HepG2 (cell line): Measurements from ENCODE around the gene BAIAP2L1. TPM values are rescaled to one million over a fixed set of nuclear protein-coding genes. Genes with fewer than 3 reads are reported as not detected.

Source experiments
- ATAC-seq: fragments of 200-7000 bp; cut with Tn5 transposase; 3 replicates; pipeline ENCODE4 v1.9.1; 2020; ENCODE audit warnings: mild to moderate bottlenecking, moderate library complexity
- BruUV-seq: library from RNA; stranded (reverse); fragments of 400-500 nt; replicated peaks from 2 replicates; lab custom pipeline; 2021; lab: Mats Ljungman, UMichigan
- CTCF ChIA-PET: fragments of 300-600 bp; formaldehyde crosslinking; extraction: SDS; loops from one replicate; lab custom pipeline; 2021; ENCODE audit warnings: low total read pairs, inconsistent platforms, low intra/inter-chr PET ratio; lab: Yijun Ruan, JAX
- POLR2A ChIA-PET: fragments of 350-600 bp; sonication (Branson Sonifier 250); formaldehyde crosslinking; loops from one replicate; lab custom pipeline; 2020; ENCODE audit warnings: antibody characterized with exemption, inconsistent platforms; lab: Yijun Ruan, JAX
- DNase-seq: peaks from one replicate; pipeline ENCODE4 v3.0.0-alpha.2; 2015; ENCODE audit warnings: low spot score
- FAIRE-seq: peaks from 3 replicates; lab custom pipeline; 2011; peaks lifted over from hg19 to GRCh38; lab: Jason Lieb, UNC
- H2AFZ ChIP-seq: one replicate; pipeline ENCODE4 v1.6.1; 2011; ENCODE audit warnings: low read length, inconsistent platforms
- H3K27ac ChIP-seq: fragments of 300-600 bp; 3 replicates; pipeline ENCODE4 v1.8.0; 2011; ENCODE audit warnings: mixed run types, mild to moderate bottlenecking, mixed read lengths, low read length, inconsistent platforms; ENCODE audit not compliant: insufficient read depth; ENCODE audit errors: extremely low read length
- H3K27me3 ChIP-seq, 2 experiments: fragments of 200-600 bp in 1 of 2; 2 replicates in 1 of 2; 3 replicates in 1 of 2; pipeline versions ENCODE4 v1.6.0 to v1.8.0; 2011; ENCODE audit warnings: low read length in 2 of 2, mild to moderate bottlenecking in 2 of 2, moderate library complexity in 2 of 2, inconsistent platforms in 1 of 2; ENCODE audit not compliant: insufficient read depth in 2 of 2, control insufficient read depth in 1 of 2
- H3K36me3 ChIP-seq, 2 experiments: fragments of 200-600 bp in 1 of 2; replicated peaks in 1 of 2; 2 replicates in 1 of 2; 3 replicates in 1 of 2; pipeline versions ENCODE4 v1.5.1 to v1.8.0; 2011; ENCODE audit warnings: low read length in 2 of 2, inconsistent platforms in 1 of 2; ENCODE audit not compliant: insufficient read depth in 2 of 2, control insufficient read depth in 1 of 2
- H3K4me1 ChIP-seq: 2 replicates; pipeline ENCODE4 v1.5.1; 2012; ENCODE audit warnings: low read length, inconsistent platforms; ENCODE audit not compliant: insufficient read depth
- H3K4me2 ChIP-seq: 2 replicates; pipeline ENCODE4 v1.6.0; 2011; ENCODE audit warnings: low read depth, low read length, inconsistent platforms
- H3K4me3 ChIP-seq, 3 experiments: fragments of 200-600 bp in 1 of 3; sonication (generic), shearing (Covaris generic) in 1 of 3; replicated peaks in 1 of 3; 2 replicates each; pipeline ENCODE4 v1.5.1; 2011 to 2016; ENCODE audit warnings: low read length in 3 of 3, inconsistent platforms in 2 of 3, low read depth in 2 of 3, mild to moderate bottlenecking in 2 of 3, control low read depth in 1 of 3, mixed read lengths in 1 of 3; ENCODE audit not compliant: insufficient read depth in 1 of 3
- H3K79me2 ChIP-seq: one replicate; pipeline ENCODE4 v1.6.1; 2011; ENCODE audit warnings: low read length, inconsistent platforms; ENCODE audit not compliant: insufficient read depth
- H3K9ac ChIP-seq: 2 replicates; pipeline ENCODE4 v1.6.0; 2011; ENCODE audit warnings: mild to moderate bottlenecking, low read depth, low read length, inconsistent platforms; ENCODE audit not compliant: insufficient read depth
- H3K9me3 ChIP-seq: 2 replicates; pipeline ENCODE4 v1.5.1; 2012; ENCODE audit warnings: mild to moderate bottlenecking, low read length
- H4K20me1 ChIP-seq: 2 replicates; pipeline ENCODE4 v1.6.0; 2011; ENCODE audit warnings: inconsistent platforms, mild to moderate bottlenecking, low read length, moderate library complexity; ENCODE audit not compliant: insufficient read depth
- HOXA5 ChIP-seq: sonication (generic); formaldehyde crosslinking; IDR thresholded peaks from 2 replicates; pipeline ENCODE4 v1.4.0; 2020; ENCODE audit warnings: missing genetic modification reagents
- ZNF44 ChIP-seq: sonication (generic); formaldehyde crosslinking; IDR thresholded peaks from 2 replicates; pipeline ENCODE4 v1.5.1; 2020; ENCODE audit warnings: mild to moderate bottlenecking, missing genetic modification reagents
- ZNF564 ChIP-seq: sonication (generic); formaldehyde crosslinking; IDR thresholded peaks from 2 replicates; pipeline ENCODE4 v1.8.1; 2023; ENCODE audit warnings: mild to moderate bottlenecking, missing genetic modification reagents
- ZNF629 ChIP-seq: sonication (generic); formaldehyde crosslinking; conservative IDR thresholded peaks from 2 replicates; pipeline ENCODE4 v1.5.0; 2020; ENCODE audit warnings: missing genetic modification reagents
- WGBS: methylation state at CpG from one replicate; pipeline ENCODE4 v1.1.6; 2017; ENCODE audit warnings: low lambda C conversion rate; 5-methylcytosine and 5-hydroxymethylcytosine counted together
- in situ Hi-C: cut with HindIII; loops from 2 replicates; pipeline ENCODE4 v1.10.0; 2017; ENCODE audit warnings: low pct_unique_long_range_greater_than_20kb; ENCODE audit not compliant: extremely low pct_ligation_motif_present
- intact Hi-C: fragments of 100-400 bp; cut with micrococcal nuclease; formaldehyde crosslinking; loops from one replicate; pipeline ENCODE4 v1.10.0; 2022; ENCODE audit not compliant: unreplicated experiment
- polyA plus RNA-seq, 8 experiments: library from polyadenylated mRNA; depleted of rRNA in 3 of 8; stranded (reverse) in 7 of 8; unstranded in 1 of 8; fragments of >200 nt; fragmentation: Illumina TruSeq in 4 of 8; extraction: Trizol in 4 of 8; gene quantifications; 2 replicates each; pipeline versions ENCODE4 v1.2.1 to v1.2.3, GENCODE V29; 2011 to 2016; ENCODE audit warnings: low read depth in 4 of 8, missing spikeins in 1 of 8, mixed read lengths in 1 of 8; ENCODE audit not compliant: insufficient read depth in 1 of 8
- total RNA-seq, 5 experiments: library from RNA; depleted of rRNA; stranded (reverse); fragments of >200 nt; fragmentation: Illumina TruSeq; extraction: Trizol; gene quantifications; 2 replicates each; pipeline ENCODE4 v1.2.3, GENCODE V29; 2016; ENCODE audit warnings: low read depth in 1 of 5
- TF ChIP-seq, protein P1 (sequence below): sonication (generic); formaldehyde crosslinking; IDR thresholded peaks from 2 replicates; pipeline ENCODE4 v1.9.0; 2022; ENCODE audit warnings: missing genetic modification reagents, mild to moderate bottlenecking, borderline replicate concordance

The BAIAP2L1 gene
- total and polyA plus RNA-seq, 2 of the 13 experiments (the other 11 are each of a cell fraction or from before 2014, with no cell fraction given) = 13.0 to 21.5 TPM

DNA sequence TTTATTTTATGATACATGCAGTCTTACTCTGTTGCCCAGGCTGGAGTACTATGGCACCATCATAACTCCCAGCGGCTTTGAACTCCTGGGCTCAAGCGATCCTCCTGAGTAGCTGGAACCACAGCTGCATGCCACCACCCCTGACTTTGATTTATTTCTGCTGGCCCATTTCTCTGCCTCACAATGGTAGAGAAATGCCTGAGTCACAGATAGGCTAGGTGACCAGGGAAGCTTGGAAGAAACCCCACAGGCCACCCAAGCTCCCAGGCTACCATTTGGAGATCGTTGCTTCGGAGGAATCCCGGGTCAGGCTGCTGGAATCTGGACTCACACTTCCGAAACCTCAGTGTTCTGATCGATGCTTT is 17.4 kb upstream of the BAIAP2L1 start:
- H3K27ac ChIP-seq = peak overlapping the region; percentile 99
- ATAC-seq = peak; percentile 9
- no peaks in the 10 kb centered on the region for H3K27me3 ChIP-seq
- H3K9me3 ChIP-seq = no peaks in the 10 kb centered on the region
- ChIA-PET CTCF (no interaction called here), POLR2A (interaction anchor here (1.0 to 6.4 kb wide), 10 partner anchors 11 to 460 kb away, joined by 3 to 103 read pairs (median 4); partner anchors contain the start of genes BAIAP2L1, BHLHA15 and TRRAP)
- BruUV-seq = no TSS peak
- WGBS = under 1% methylated on average over 5 of the region's 7 CpGs
- peaks cover 72% of the 10 kb centered on the region for H3K4me1 ChIP-seq
- no peak for FAIRE-seq
- no peak overlapping the region for H2AFZ ChIP-seq
- in situ Hi-C loops (loop anchor here (5.0 kb wide), 1 partner anchor 136 kb away; the partner anchor contains the start of gene BRI3), intact Hi-C loops (no loop called here)
- no peaks in the 10 kb centered on the region for H4K20me1 ChIP-seq
- H3K4me3 ChIP-seq = peak overlapping the region; percentile 35 to 72 (median 62); a peak in 5 of 6 replicates
- H3K4me2 ChIP-seq = peak overlapping the region; percentile 98
- H3K36me3 ChIP-seq = no peaks in the 10 kb centered on the region
- DNase-seq = peak; percentile 44
- H3K9ac ChIP-seq = peak overlapping the region; percentile 94
- TF ChIP-seq ZNF44 (0 out of 2 replicates have a peak, but pooled peaks have one; percentile 53), HOXA5 (CRISPR knock-in tag) (0 out of 2 replicates have a peak, but pooled peaks have one; percentile 7), ZNF564 (CRISPR knock-in tag) (no peak), ZNF629 (CRISPR knock-in tag) (peak; percentile 82)
- TF ChIP-seq, protein P1, sequence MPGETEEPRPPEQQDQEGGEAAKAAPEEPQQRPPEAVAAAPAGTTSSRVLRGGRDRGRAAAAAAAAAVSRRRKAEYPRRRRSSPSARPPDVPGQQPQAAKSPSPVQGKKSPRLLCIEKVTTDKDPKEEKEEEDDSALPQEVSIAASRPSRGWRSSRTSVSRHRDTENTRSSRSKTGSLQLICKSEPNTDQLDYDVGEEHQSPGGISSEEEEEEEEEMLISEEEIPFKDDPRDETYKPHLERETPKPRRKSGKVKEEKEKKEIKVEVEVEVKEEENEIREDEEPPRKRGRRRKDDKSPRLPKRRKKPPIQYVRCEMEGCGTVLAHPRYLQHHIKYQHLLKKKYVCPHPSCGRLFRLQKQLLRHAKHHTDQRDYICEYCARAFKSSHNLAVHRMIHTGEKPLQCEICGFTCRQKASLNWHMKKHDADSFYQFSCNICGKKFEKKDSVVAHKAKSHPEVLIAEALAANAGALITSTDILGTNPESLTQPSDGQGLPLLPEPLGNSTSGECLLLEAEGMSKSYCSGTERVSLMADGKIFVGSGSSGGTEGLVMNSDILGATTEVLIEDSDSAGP (CRISPR knock-in tag) = no peak
- no peaks in the 10 kb centered on the region for H3K79me2 ChIP-seq
